Mesangial cell (primary cell): ENCODE results near the gene SNED1. TPM values are rescaled to one million over a fixed set of nuclear protein-coding genes. Genes with fewer than 3 reads are reported as not detected.

ENCODE experiments used
- total RNA-seq: library from RNA; depleted of rRNA; stranded (reverse); fragments of >200 nt; gene quantifications from 2 replicates; pipeline ENCODE4 v1.2.3, GENCODE V29; 2015

Gene SNED1
- total RNA-seq, result 1.5 and 6.7 TPM in 2 replicates

DNA sequence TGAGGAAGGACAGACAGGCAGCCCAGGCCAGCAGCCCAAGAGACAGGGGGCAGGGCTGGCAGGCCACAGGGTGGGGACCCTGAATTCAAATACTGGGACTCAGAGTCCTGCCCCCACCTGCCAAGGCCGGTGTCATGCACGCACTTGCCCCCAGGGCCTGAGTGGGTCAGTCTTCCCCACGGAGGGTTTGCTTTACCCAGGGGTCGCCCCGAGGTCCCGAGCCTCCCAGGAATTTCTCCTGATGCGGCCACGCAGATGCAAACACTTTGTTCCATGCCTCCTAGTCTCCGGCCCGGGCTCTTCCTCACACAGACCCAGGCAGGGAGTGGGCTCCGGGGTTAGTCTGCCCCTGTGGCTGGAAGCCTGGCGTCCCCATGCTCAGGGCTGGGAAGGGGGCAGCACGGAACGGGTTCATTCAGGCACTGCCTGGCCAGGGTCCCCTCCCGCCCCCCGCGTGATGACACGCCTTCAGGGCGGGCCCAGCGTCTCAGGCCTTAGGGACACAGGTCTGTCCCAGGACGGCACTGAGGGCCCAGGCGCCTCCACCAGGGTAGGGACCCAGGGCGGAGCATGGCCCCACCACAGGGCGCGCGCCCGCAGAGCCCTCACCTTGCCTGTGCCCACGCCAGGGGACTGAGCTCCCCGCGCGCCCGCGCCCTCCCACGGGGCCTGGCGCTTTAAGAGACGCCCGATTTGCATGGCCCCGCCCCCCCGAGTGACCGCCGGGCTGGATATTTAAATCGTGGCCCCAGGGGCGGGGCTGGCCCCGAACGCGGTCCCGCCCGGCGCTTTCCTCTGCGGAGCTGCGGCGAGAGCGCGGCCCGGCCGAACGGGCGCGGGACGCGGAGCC, at the start of gene SNED1:
TSS of gene SNED1 (plus strand) at position 763 of the 850 bp plus-strand sequence. CDS start 220 bp downstream, outside the sequence.

DNA sequence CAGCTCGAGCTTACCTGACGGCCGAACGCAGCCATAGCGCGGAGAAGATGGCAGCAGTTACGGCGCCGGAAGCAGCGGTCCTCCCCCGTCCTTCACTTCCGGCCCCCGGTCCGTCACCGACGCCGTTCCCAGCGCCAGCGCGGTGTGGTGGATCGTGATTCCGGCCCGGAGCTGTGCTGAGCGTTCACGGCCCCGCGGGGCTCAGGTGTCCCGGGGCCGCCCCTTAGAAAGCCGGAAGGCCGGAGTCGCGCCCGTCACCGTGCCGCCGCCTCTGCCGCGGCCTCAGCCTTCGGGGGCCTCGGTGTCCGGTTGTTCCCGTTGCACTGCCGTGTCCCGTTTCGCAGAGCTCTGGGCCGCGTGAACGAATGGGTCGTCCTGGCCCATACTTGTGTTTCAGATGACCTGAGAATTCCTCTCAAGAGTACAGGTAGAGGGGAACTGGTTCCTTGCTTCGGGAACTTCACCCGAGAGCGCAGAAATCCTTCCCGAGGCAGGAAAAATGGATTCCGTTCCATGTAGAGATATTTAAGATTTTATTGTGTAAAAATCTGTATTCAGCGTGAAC, 103.9 kb downstream of the SNED1 start, which contains the start of gene MTERF4:
TSS of gene MTERF4 (minus strand) at position 49 of the 565 bp plus-strand sequence. CDS start at position 35, 14 bp downstream.

Other genes with a start within 250 kb of the SNED1 start
- 2.6 and 4.9 TPM in 2 replicates for gene KIF1A, start 178.4 kb upstream of the SNED1 start, total RNA-seq
- not detected in 2 replicates for gene AGXT, start 129.8 kb upstream of the SNED1 start, total RNA-seq
- gene MAB21L4, start 102.5 kb upstream of the SNED1 start, total RNA-seq, result not detected in 2 replicates
- gene CROCC2, start 92.3 kb upstream of the SNED1 start, total RNA-seq, result not detected in 2 replicates
- 15.0 and 20.9 TPM in 2 replicates for gene MTERF4, start 103.7 kb downstream of the SNED1 start, total RNA-seq
- gene PASK, start 150.9 kb downstream of the SNED1 start, total RNA-seq, result 4.9 and 8.6 TPM in 2 replicates
- 38.4 and 43.5 TPM in 2 replicates for gene PPP1R7, start 151.8 kb downstream of the SNED1 start, total RNA-seq
- gene ANO7, start 190.1 kb downstream of the SNED1 start, total RNA-seq, result 1.3 and 1.8 TPM in 2 replicates